GM23338 (cell line): ENCODE results near the gene CYFIP1. TPM values are rescaled to one million over a fixed set of nuclear protein-coding genes. Genes with fewer than 3 reads are reported as not detected.
A peak's percentile ranks its signal among the peaks of the same experiment; 100 is the strongest.

Experiments
- ATAC-seq: fragments of 200-7000 bp; cut with Tn5 transposase; 3 replicates; pipeline ENCODE4 v1.9.1; 2020
- DNase-seq: peaks from one replicate; pipeline ENCODE4 v3.0.0-alpha.2; 2015; ENCODE audit warnings: low spot score
- H2AFZ ChIP-seq: fragments of 200-600 bp; sonication (generic); 2 replicates; pipeline ENCODE4 v1.8.0; 2016; ENCODE audit warnings: antibody characterized with exemption, mild to moderate bottlenecking, moderate library complexity
- H3F3A ChIP-seq: fragments of 200-600 bp; sonication (generic); replicated peaks from 2 replicates; pipeline ENCODE4 v1.8.0; 2017; ENCODE audit warnings: antibody characterized with exemption, mixed run types, low read depth
- H3K27ac ChIP-seq: fragments of 200-600 bp; sonication (generic); 2 replicates; pipeline ENCODE4 v1.6.1; 2016; ENCODE audit warnings: low read depth
- H3K27me3 ChIP-seq: fragments of 200-600 bp; sonication (generic); 2 replicates; pipeline ENCODE4 v1.8.0; 2016; ENCODE audit warnings: mild to moderate bottlenecking, mixed run types, moderate library complexity; ENCODE audit not compliant: insufficient read depth
- H3K36me3 ChIP-seq: fragments of 200-600 bp; sonication (generic); 2 replicates; pipeline ENCODE4 v1.8.0; 2016; ENCODE audit warnings: mild to moderate bottlenecking; ENCODE audit not compliant: insufficient read depth
- H3K4me1 ChIP-seq: fragments of 200-600 bp; sonication (generic); 2 replicates; pipeline ENCODE4 v1.8.0; 2016; ENCODE audit warnings: mild to moderate bottlenecking, moderate library complexity; ENCODE audit not compliant: insufficient read depth
- H3K4me2 ChIP-seq: fragments of 200-600 bp; sonication (generic); 2 replicates; pipeline ENCODE4 v1.7.1; 2017; ENCODE audit warnings: mixed run types
- H3K4me3 ChIP-seq: fragments of 200-600 bp; sonication (generic); 2 replicates; pipeline ENCODE4 v1.6.1; 2016; ENCODE audit warnings: mixed run types
- H3K79me2 ChIP-seq: fragments of 200-600 bp; sonication (generic); replicated peaks from 2 replicates; pipeline ENCODE4 v1.8.0; 2017; ENCODE audit warnings: mild to moderate bottlenecking; ENCODE audit not compliant: insufficient read depth
- H3K9me2 ChIP-seq: fragments of 200-600 bp; sonication (generic); 2 replicates; pipeline ENCODE4 v1.8.0; 2017; ENCODE audit not compliant: insufficient read depth
- H4K20me1 ChIP-seq: fragments of 200-600 bp; sonication (generic); replicated peaks from 2 replicates; pipeline ENCODE4 v1.8.0; 2017; ENCODE audit warnings: mild to moderate bottlenecking; ENCODE audit not compliant: insufficient read depth
- H3K27ac Mint-ChIP-seq: 2 replicates; pipeline ENCODE4 v1.8.0; 2020; ENCODE audit warnings: inconsistent platforms, mild to moderate bottlenecking, moderate library complexity, mixed read lengths
- H3K27me3 Mint-ChIP-seq: 3 replicates; pipeline ENCODE4 v1.8.0; 2022; ENCODE audit warnings: low read depth, mild to moderate bottlenecking, moderate library complexity, mixed read lengths, inconsistent platforms; ENCODE audit not compliant: insufficient read depth, poor library complexity
- H3K36me3 Mint-ChIP-seq: 3 replicates; pipeline ENCODE4 v1.8.0; 2021; ENCODE audit warnings: low read depth, mild to moderate bottlenecking, inconsistent platforms, moderate library complexity, mixed read lengths
- H3K4me1 Mint-ChIP-seq: 3 replicates; pipeline ENCODE4 v1.8.0; 2020; ENCODE audit warnings: mild to moderate bottlenecking, inconsistent platforms, mixed read lengths
- H3K4me3 Mint-ChIP-seq: 3 replicates; pipeline ENCODE4 v1.8.0; 2021; ENCODE audit warnings: moderate library complexity, mild to moderate bottlenecking, inconsistent platforms, mixed read lengths
- H3K9me3 Mint-ChIP-seq: 3 replicates; pipeline ENCODE4 v1.8.0; 2020; ENCODE audit warnings: moderate library complexity, mild to moderate bottlenecking, inconsistent platforms, mixed read lengths
- ETS1 ChIP-seq: IDR thresholded peaks from 2 replicates; pipeline ENCODE4 v1.6.1; 2016; ENCODE audit warnings: antibody characterized with exemption
- EZH2phosphoT487 ChIP-seq: fragments of 200-600 bp; sonication (generic); IDR thresholded peaks from one replicate; pipeline ENCODE4 v1.8.1; 2018; ENCODE audit warnings: antibody characterized with exemption; ENCODE audit not compliant: unreplicated experiment
- NANOG ChIP-seq: IDR thresholded peaks from 2 replicates; pipeline ENCODE4 v1.6.1; 2016; ENCODE audit warnings: antibody characterized with exemption, borderline replicate concordance
- POLR2AphosphoS5 ChIP-seq: IDR thresholded peaks from 2 replicates; pipeline ENCODE4 v1.6.1; 2016; ENCODE audit warnings: antibody characterized with exemption, low read depth
- ZNF114 ChIP-seq: fragments of 250-450 bp; sonication (Bioruptor Pico); IDR thresholded peaks from 2 replicates; pipeline ENCODE4 v1.5.0; 2020; ENCODE audit warnings: mild to moderate bottlenecking, moderate library complexity
- ZNF462 ChIP-seq: fragments of 250-450 bp; sonication (Bioruptor Pico); IDR thresholded peaks from 2 replicates; pipeline ENCODE4 v1.5.0; 2020; ENCODE audit warnings: mild to moderate bottlenecking, moderate library complexity
- polyA plus RNA-seq: library from polyadenylated mRNA; unstranded; fragments of >200 nt; fragmentation: Nextera tagmentation; extraction: Ambion mirVana; gene quantifications from 2 replicates; pipeline ENCODE4 v1.2.1, GENCODE V29; 2016
- total RNA-seq: library from RNA; depleted of rRNA; stranded (reverse); fragments of >200 nt; shearing (Covaris generic); gene quantifications from 2 replicates; pipeline ENCODE4 v1.2.3, GENCODE V29; 2014

CYFIP1 gene
- total and polyA plus RNA-seq, 2 experiments from 2014 or later: 20.0 to 73.9 TPM

- no peak for TF ChIP-seq ZNF462
Measured at GRCh38 chr15:22954326-22954725, 25.8 kb downstream of the CYFIP1 start (continued).

DNA sequence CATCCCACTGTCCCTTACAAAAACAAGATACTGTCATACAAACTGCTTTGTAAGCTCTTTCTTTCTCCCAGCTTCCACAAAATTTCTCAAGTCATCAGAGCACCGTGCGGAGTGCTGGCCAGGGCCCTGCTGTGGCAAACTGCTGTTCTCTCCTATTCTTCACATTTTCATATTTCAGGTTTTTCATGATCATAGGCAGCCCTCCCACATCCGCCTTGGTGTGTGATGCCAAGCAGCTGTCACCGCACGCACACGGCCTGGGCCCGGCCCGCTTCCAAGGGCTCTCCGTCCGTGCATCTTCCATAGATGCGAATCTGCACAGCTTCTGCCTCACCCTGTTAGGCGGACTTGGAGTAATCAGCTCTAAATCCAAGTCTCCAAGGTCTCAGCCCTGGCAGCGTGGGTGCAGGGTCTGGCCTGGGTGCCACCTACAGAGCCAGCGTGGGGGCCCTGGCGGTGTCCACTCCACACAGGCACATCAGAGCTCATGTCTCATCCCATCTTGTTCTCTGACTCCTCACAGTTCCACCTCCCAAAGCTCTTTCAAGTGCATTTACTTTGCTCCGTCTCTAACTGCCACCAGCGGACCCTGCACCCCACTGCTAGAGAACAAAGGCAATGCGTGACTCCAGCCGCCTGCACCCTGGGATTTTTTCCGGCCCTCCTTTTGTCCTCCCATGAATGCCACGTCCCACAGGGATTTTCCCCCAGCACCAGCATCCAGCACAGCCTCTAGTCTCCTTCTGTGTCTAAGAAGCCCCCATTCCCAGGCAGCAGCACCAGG lies 27.2 kb downstream of the CYFIP1 start:
- H3K9me3 Mint-ChIP-seq: no peaks in the 10 kb centered on the region; the same call in 2 of the 3 replicates

More for the DNA sequence above, 27.2 kb downstream of the CYFIP1 start:
- peak overlapping the region; percentile 63 for H3K4me2 ChIP-seq
- H3K79me2 ChIP-seq: peaks cover 75% of the 10 kb centered on the region
- no peaks in the 10 kb centered on the region for H3K36me3 ChIP-seq
- no peaks in the 10 kb centered on the region; the same call in 2 of the 3 replicates for H3K36me3 Mint-ChIP-seq
- H3K9me2 ChIP-seq: no peaks in the 10 kb centered on the region
- no peaks in the 10 kb centered on the region for H3F3A ChIP-seq
- H3K4me3 Mint-ChIP-seq: peak overlapping the region; percentile 25; the same call in 2 of the 3 replicates
- DNase-seq (peak; percentile 76), ATAC-seq (peak; percentile 67)
- TF ChIP-seq NANOG (no peak), ZNF114 (CRISPR knock-in tag) (no peak), ETS1 (no peak), EZH2phosphoT487 (no peak), POLR2AphosphoS5 (0 out of 2 replicates have a peak, but pooled peaks have one; percentile 21)
- H2AFZ ChIP-seq: no peak overlapping the region
- no peak overlapping the region for H3K4me3 ChIP-seq
- peaks cover 24% of the 10 kb centered on the region for H3K4me1 ChIP-seq
- no peak overlapping the region for H3K27ac ChIP-seq
- peaks cover 13% of the 10 kb centered on the region; the same call in 1 of the 2 replicates for H3K27me3 ChIP-seq
- peaks cover 47% of the 10 kb centered on the region for H3K4me1 Mint-ChIP-seq
- H3K27me3 Mint-ChIP-seq: peaks cover 46% of the 10 kb centered on the region
- H4K20me1 ChIP-seq: peaks cover 44% of the 10 kb centered on the region
- H3K27ac Mint-ChIP-seq: no peak overlapping the region
